ENCODE measurements around the gene DDX10.

DDX10 gene

DNA sequence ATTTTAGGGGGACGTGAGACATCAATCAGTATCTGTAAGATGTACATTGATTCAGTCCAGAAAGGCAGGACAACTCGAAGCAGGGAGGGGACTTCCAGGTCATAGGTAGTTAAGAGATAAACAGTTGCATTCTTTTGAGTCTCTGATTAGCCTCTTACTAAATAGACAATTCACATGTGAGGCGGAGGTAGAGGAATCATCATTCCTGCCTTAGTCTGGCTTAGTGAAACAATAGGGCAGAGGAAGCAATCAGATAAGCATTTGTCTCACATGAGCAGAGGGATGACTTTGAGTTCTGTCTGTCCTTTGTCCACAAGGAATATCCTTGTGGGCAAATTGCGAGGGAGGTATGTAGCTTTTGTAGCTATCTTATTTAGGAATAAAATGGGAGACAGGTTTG lies 248.3 kb downstream of the DDX10 start:
- H3K27ac ChIP-seq, result no peak overlapping the region
- no peaks in the 10 kb centered on the region for H4K20me1 ChIP-seq (ENCODE audit: insufficient read depth)
- H3K27me3 ChIP-seq (ENCODE audit: insufficient read depth, low read depth), result no peaks in the 10 kb centered on the region
- H3K4me2 ChIP-seq, result no peak overlapping the region
- H3K4me3 ChIP-seq (IDR thresholded peaks at IDR 0.05; ENCODE audit: insufficient read depth, low read depth, low read length), result no peak overlapping the region
- TF ChIP-seq, protein P1, sequence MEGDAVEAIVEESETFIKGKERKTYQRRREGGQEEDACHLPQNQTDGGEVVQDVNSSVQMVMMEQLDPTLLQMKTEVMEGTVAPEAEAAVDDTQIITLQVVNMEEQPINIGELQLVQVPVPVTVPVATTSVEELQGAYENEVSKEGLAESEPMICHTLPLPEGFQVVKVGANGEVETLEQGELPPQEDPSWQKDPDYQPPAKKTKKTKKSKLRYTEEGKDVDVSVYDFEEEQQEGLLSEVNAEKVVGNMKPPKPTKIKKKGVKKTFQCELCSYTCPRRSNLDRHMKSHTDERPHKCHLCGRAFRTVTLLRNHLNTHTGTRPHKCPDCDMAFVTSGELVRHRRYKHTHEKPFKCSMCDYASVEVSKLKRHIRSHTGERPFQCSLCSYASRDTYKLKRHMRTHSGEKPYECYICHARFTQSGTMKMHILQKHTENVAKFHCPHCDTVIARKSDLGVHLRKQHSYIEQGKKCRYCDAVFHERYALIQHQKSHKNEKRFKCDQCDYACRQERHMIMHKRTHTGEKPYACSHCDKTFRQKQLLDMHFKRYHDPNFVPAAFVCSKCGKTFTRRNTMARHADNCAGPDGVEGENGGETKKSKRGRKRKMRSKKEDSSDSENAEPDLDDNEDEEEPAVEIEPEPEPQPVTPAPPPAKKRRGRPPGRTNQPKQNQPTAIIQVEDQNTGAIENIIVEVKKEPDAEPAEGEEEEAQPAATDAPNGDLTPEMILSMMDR (conservative IDR thresholded peaks at IDR 0.05; ENCODE audit: low read depth, low read length), result no peak
- H3K79me2 ChIP-seq (ENCODE audit: insufficient read depth, low read depth), result no peaks in the 10 kb centered on the region
- H3K36me3 ChIP-seq (ENCODE audit: insufficient read depth), result no peaks in the 10 kb centered on the region
- no peak overlapping the region for H3K9ac ChIP-seq
- H3K4me1 ChIP-seq (ENCODE audit: low read depth, poor library complexity, severe bottlenecking), result no peaks in the 10 kb centered on the region
- no peak overlapping the region for H2AFZ ChIP-seq (ENCODE audit: low read depth)

DNA sequence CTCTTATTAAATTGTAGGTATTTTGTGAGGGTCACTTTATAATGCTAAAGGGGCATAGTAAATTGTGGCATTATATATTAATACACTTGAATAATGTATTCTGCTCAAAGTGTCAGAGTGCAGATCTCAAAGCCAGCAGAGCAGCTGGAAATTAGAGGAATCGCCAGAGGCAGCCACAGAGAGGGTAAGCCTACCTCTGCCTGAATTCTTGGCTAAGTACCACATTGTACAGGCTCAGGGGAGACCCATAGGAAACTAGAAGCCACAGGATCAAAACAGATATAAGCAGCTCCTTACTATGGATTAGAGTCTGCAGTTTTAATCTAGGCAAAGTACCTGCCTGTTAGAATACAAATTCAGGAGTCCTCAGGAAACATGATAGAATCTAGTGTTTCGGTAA lies 249.3 kb downstream of the DDX10 start:
- Histone ChIP-seq H3K79me2 (ENCODE audit: insufficient read depth, low read depth) (no peaks in the 10 kb centered on the region), H3K27ac (no peak overlapping the region), H3K27me3 (ENCODE audit: insufficient read depth, low read depth) (no peaks in the 10 kb centered on the region), H4K20me1 (ENCODE audit: insufficient read depth) (no peaks in the 10 kb centered on the region), H3K4me1 (ENCODE audit: low read depth, poor library complexity, severe bottlenecking) (no peaks in the 10 kb centered on the region), H3K9ac (no peak overlapping the region), H3K36me3 (ENCODE audit: insufficient read depth) (no peaks in the 10 kb centered on the region), H3K4me2 (no peak overlapping the region), H3K4me3 (IDR thresholded peaks at IDR 0.05; ENCODE audit: insufficient read depth, low read depth, low read length) (no peak overlapping the region), H2AFZ (ENCODE audit: low read depth) (no peak overlapping the region)
- TF ChIP-seq, protein P1 (conservative IDR thresholded peaks at IDR 0.05; ENCODE audit: low read depth, low read length), result no peak

DNA sequence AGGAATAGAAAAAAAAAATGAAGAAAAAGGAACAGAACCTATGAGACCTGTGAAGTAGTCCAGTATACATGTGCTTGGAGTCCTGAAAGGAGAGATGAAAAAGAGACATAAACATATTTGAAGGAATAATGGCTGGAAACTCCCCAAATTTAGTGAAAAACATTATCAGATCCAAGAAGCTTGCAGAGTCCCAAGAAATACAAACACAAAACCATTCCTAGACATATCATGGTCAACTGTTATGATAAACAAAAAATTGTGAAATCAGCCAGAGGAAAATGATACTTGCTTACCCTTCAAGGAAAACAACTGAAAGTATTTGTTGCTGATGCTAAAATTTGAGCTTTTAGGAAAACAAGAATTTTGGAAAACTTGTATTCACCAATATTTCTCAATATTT lies 250.1 kb downstream of the DDX10 start:
- Histone ChIP-seq H2AFZ (ENCODE audit: low read depth) (no peak overlapping the region), H3K4me2 (no peak overlapping the region), H3K9ac (no peak overlapping the region), H4K20me1 (ENCODE audit: insufficient read depth) (no peaks in the 10 kb centered on the region), H3K4me3 (IDR thresholded peaks at IDR 0.05; ENCODE audit: insufficient read depth, low read depth, low read length) (no peak overlapping the region), H3K79me2 (ENCODE audit: insufficient read depth, low read depth) (no peaks in the 10 kb centered on the region), H3K27me3 (ENCODE audit: insufficient read depth, low read depth) (no peaks in the 10 kb centered on the region), H3K27ac (no peak overlapping the region), H3K36me3 (ENCODE audit: insufficient read depth) (no peaks in the 10 kb centered on the region), H3K4me1 (ENCODE audit: low read depth, poor library complexity, severe bottlenecking) (no peaks in the 10 kb centered on the region)
- TF ChIP-seq, protein P1 (conservative IDR thresholded peaks at IDR 0.05; ENCODE audit: low read depth, low read length), result no peak

DNA sequence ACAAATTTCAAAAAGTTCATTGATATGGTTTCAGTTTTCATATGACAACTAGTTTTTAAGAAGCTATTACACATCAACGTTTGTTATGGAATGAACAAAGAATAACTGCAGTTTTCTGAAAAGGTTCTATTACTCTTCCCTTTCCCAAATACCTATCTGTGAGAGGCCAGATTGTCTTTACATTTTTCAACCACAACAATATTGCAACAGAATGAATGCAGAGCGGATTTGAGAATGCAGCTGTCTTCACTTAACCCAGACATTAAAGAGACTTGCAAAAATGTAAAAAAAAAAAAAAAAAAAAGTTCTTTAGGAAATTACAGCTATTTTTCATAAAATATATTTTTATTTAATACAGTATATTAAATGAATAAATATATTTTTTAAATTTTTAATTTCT lies 250.8 kb downstream of the DDX10 start:
- Histone ChIP-seq H3K27me3 (ENCODE audit: insufficient read depth, low read depth) (no peaks in the 10 kb centered on the region), H3K79me2 (ENCODE audit: insufficient read depth, low read depth) (no peaks in the 10 kb centered on the region), H3K4me3 (IDR thresholded peaks at IDR 0.05; ENCODE audit: insufficient read depth, low read depth, low read length) (no peak overlapping the region), H4K20me1 (ENCODE audit: insufficient read depth) (no peaks in the 10 kb centered on the region), H3K27ac (no peak overlapping the region), H3K36me3 (ENCODE audit: insufficient read depth) (no peaks in the 10 kb centered on the region), H3K4me2 (no peak overlapping the region), H3K4me1 (ENCODE audit: low read depth, poor library complexity, severe bottlenecking) (no peaks in the 10 kb centered on the region), H2AFZ (ENCODE audit: low read depth) (no peak overlapping the region), H3K9ac (no peak overlapping the region)
- TF ChIP-seq, protein P1 (conservative IDR thresholded peaks at IDR 0.05; ENCODE audit: low read depth, low read length), result no peak

DNA sequence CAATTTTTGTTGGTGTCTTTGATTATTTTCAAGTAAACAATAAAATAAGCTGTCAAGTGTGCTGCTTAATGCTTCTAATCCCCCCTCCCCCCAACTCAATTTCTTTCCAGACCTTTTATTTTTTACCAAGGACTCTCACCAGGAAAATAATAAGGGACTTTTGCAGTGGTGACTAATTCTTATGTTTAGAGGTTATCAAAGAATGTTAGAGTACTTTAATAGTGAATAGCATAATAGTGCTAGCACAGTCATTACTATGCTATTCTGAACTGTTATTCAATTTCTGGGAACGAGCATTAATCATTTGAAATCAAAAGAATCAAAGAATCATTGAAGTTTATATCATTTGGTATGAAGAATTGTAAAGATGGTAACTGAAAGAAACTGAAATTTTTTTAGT lies 251.4 kb downstream of the DDX10 start:
- no peaks in the 10 kb centered on the region for H4K20me1 ChIP-seq (ENCODE audit: insufficient read depth)
- no peaks in the 10 kb centered on the region for H3K79me2 ChIP-seq (ENCODE audit: insufficient read depth, low read depth)
- no peaks in the 10 kb centered on the region for H3K27me3 ChIP-seq (ENCODE audit: insufficient read depth, low read depth)
- H3K4me2 ChIP-seq, result no peak overlapping the region
- no peak overlapping the region for H3K9ac ChIP-seq
- no peak overlapping the region for H2AFZ ChIP-seq (ENCODE audit: low read depth)
- no peaks in the 10 kb centered on the region for H3K4me1 ChIP-seq (ENCODE audit: low read depth, poor library complexity, severe bottlenecking)
- TF ChIP-seq, protein P1 (conservative IDR thresholded peaks at IDR 0.05; ENCODE audit: low read depth, low read length), result no peak
- H3K4me3 ChIP-seq (IDR thresholded peaks at IDR 0.05; ENCODE audit: insufficient read depth, low read depth, low read length), result no peak overlapping the region
- no peak overlapping the region for H3K27ac ChIP-seq
- no peaks in the 10 kb centered on the region for H3K36me3 ChIP-seq (ENCODE audit: insufficient read depth)
